Transverse colon (tissue), 4 donors: Measurements from ENCODE around the gene HERC2.

Source experiments
- EP300 ChIP-seq: sonication (generic); formaldehyde crosslinking; IDR thresholded peaks from one replicate; pipeline ENCODE4 v1.6.1; 2017; ENCODE audit warnings: antibody characterized with exemption, low read depth
- POLR2A ChIP-seq: fragments of 450-650 bp; IDR thresholded peaks from one replicate; pipeline ENCODE4 v1.6.1; 2016; ENCODE audit warnings: antibody characterized with exemption, mild to moderate bottlenecking, moderate library complexity
- POLR2AphosphoS5 ChIP-seq, 3 donors: sonication (generic); formaldehyde crosslinking; IDR thresholded peaks; one replicate each; pipeline ENCODE4 v1.6.1; 2016; ENCODE audit warnings: antibody characterized with exemption in 3 of 3
- TF ChIP-seq, protein P1 (sequence below), 5 experiments: fragments of 200-600 bp in 3 of 5; fragments of 450-650 bp in 2 of 5; sonication (generic) in 3 of 5; IDR thresholded peaks; 1 replicate in 2 of 5; 2 replicates in 3 of 5; pipeline ENCODE4 v1.5.1; 2016 to 2017; ENCODE audit warnings: antibody characterized with exemption in 5 of 5, inconsistent platforms in 3 of 5, mild to moderate bottlenecking in 2 of 5, moderate library complexity in 1 of 5

DNA sequence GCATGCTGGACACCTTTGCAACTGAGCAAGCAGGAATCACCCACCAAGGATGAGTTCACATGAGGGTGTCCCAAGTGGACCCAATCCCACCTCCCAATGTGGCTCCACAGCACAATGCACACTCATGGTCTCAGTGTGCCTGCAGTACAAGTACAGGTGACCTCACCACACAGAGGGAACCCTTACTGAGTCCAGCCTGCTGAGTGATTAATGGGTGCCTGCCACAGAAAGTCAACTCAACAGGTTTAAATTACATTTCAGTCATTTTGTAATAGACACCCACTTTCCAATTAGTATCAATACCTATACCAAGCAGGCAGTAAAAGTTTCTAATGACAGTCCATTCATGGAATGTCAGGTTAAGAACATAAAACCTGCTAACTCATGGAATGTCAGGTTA, 59.5 kb downstream of the HERC2 start:
- TF ChIP-seq POLR2AphosphoS5 (IDR thresholded peaks at IDR 0.05) (no peak), POLR2A (no peak), EP300 (no peak)
- TF ChIP-seq, protein P1, sequence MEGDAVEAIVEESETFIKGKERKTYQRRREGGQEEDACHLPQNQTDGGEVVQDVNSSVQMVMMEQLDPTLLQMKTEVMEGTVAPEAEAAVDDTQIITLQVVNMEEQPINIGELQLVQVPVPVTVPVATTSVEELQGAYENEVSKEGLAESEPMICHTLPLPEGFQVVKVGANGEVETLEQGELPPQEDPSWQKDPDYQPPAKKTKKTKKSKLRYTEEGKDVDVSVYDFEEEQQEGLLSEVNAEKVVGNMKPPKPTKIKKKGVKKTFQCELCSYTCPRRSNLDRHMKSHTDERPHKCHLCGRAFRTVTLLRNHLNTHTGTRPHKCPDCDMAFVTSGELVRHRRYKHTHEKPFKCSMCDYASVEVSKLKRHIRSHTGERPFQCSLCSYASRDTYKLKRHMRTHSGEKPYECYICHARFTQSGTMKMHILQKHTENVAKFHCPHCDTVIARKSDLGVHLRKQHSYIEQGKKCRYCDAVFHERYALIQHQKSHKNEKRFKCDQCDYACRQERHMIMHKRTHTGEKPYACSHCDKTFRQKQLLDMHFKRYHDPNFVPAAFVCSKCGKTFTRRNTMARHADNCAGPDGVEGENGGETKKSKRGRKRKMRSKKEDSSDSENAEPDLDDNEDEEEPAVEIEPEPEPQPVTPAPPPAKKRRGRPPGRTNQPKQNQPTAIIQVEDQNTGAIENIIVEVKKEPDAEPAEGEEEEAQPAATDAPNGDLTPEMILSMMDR (IDR thresholded peaks at IDR 0.05) = no peak
